ENCODE data around the gene TPST1. TPM values are rescaled to one million over a fixed set of nuclear protein-coding genes. Genes with fewer than 3 reads are reported as not detected.
A peak's percentile ranks its signal among the peaks of the same experiment; 100 is the strongest.

TPST1 gene
- total and polyA plus RNA-seq, 12 donors: 2.0 to 7.3 (median 4.7) TPM

DNA sequence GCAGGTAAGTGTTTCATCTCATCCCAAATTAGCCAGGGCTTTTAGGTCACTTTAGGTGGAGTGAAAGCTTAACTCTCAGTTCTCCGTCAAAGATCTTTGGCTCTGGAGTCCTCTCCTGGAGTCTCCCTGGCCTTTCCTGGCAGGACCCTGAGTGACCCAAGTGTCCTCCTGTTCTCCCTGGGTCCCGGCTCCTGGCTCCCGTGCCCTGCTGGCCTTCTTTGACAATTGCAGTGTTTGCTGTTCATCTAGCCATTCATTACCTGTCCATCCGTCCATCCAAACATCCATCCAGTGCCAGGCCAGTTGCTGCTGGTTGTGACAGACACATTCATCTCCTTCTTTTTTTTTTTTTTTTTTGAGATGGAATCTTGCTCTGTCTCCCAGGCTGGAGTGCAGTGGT, 6.2 kb upstream of the TPST1 start:
- intact Hi-C loops (cut with DNase I): no loop called here
- Histone ChIP-seq H3K36me3 (no peaks in the 10 kb centered on the region), H3K4me1 (no peaks in the 10 kb centered on the region), H3K4me3 (no peak overlapping the region), H3K27me3 (no peaks in the 10 kb centered on the region), H3K9me3 (no peaks in the 10 kb centered on the region), H3K27ac (no peak overlapping the region)
- DNase-seq (no peak), ATAC-seq (no peak)
- 63 to 80% methylated on average over 4 of the region's 4 CpGs for WGBS, 2 donors
- TF ChIP-seq, protein P1, sequence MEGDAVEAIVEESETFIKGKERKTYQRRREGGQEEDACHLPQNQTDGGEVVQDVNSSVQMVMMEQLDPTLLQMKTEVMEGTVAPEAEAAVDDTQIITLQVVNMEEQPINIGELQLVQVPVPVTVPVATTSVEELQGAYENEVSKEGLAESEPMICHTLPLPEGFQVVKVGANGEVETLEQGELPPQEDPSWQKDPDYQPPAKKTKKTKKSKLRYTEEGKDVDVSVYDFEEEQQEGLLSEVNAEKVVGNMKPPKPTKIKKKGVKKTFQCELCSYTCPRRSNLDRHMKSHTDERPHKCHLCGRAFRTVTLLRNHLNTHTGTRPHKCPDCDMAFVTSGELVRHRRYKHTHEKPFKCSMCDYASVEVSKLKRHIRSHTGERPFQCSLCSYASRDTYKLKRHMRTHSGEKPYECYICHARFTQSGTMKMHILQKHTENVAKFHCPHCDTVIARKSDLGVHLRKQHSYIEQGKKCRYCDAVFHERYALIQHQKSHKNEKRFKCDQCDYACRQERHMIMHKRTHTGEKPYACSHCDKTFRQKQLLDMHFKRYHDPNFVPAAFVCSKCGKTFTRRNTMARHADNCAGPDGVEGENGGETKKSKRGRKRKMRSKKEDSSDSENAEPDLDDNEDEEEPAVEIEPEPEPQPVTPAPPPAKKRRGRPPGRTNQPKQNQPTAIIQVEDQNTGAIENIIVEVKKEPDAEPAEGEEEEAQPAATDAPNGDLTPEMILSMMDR (IDR thresholded peaks at IDR 0.05): no peak

DNA sequence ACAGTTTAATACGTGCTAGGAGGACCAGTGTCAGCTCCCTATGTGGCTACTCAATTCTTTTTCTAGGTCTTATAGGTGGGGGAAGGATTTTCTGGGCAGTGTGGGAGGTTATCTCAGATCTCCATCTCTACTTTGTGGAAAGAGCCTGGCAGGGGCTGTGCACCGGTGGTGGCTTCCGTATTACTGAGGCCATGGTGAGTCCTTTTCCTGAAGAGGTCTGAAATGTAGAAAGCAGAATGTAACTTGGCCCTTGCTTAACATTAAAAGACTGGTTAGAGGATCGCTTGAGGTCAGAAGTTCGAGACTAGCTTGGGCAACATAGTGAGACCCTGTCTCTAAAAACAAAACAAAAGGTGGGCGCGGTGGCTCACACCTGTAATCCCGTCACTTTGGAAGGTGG, 2.7 kb upstream of the TPST1 start:
- TF ChIP-seq, protein P1 (IDR thresholded peaks at IDR 0.05): no peak
- Histone ChIP-seq H3K9me3 (no peaks in the 10 kb centered on the region), H3K36me3 (no peaks in the 10 kb centered on the region), H3K27ac (no peak overlapping the region), H3K4me3 (no peak overlapping the region), H3K4me1 (peaks cover 0 to 24% (median 11%) of the 10 kb centered on the region in 9 donors), H3K27me3 (peaks cover 0 to 17% (median 0%) of the 10 kb centered on the region in 7 donors)
- 64 to 76% methylated on average over 8 of the region's 8 CpGs for WGBS, 2 donors
- ATAC-seq (no peak), DNase-seq (no peak)
- intact Hi-C loops (cut with DNase I): loop anchor here in 4 of 10 donors (5.0 to 10.0 kb wide), 3 partner anchors 58 to 210 kb away; no protein-coding TSS in a partner anchor

DNA sequence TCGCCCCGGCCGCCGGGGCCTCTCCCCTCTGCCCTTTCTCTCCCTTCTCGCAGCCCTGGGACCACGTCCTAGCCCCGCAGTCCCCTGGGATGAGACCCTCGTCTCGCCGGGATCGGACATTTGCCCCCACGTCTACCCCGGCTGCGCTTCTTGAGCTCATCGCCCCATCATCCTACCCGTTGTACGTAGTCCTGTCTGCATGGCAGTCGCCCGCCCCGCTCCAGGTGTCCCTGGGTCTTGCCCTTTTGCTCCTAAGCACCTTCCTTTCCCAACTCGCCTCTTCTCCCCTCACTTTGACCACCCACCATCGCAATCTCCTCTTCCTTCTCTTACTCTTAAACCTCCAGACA, 582 bp downstream of the TPST1 start:
- WGBS, 2 donors: 4 to 5% methylated on average over 18 to 22 of the region's 22 CpGs

DNA sequence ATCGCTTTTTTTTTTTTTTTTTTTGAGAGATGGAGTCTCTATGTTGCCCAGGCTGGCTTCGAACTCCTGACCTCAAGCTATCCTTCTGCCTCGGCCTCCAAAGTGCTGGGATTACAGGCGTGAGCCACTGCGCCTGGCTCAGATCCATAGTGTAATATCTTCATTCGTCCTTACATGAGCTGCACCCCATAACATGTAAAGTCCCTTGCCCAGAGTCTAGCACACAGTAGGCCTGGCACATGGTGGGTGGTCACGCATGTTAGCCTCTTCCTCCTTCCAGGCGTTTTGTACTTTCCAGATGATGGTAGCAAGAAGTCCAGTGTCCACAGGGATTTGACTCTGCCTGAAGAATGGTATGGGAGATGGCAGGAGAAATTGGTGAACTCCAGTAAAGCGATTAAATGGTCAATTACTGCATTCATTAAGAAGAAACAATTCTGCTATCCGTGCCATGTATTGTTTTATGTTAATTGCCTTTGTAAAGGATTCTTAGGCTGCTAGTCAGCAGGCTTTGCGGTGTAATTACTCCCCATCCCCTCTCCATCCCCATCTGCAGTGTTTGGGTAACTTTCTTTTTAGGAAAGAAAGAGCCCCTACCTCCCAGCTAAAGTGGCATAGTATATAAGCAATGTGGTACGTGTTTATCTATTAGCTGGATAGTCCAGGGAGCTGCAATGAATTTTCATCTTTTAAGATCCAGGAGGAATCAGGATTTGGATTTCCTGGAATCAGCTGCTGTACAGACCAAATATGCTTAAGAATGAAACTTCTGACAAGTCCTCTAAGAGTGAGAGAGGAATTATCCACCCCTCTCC, 1.2 kb downstream of the TPST1 start:
- TF ChIP-seq, protein P1 (IDR thresholded peaks at IDR 0.05): no peak
- Histone ChIP-seq H3K27ac (peak overlapping the region in 7 of 10 donors; percentile 0 to 90 (median 60)), H3K4me1 (peaks cover 0 to 30% (median 11%) of the 10 kb centered on the region in 9 donors), H3K36me3 (no peaks in the 10 kb centered on the region), H3K27me3 (peaks cover 0 to 17% (median 0%) of the 10 kb centered on the region in 7 donors), H3K9me3 (no peaks in the 10 kb centered on the region), H3K4me3 (peak overlapping the region; percentile 69 to 98 (median 92))
- intact Hi-C loops (cut with DNase I): loop anchor here in 7 of 10 donors (2.0 to 10.0 kb wide), 4 partner anchors 54 to 138 kb away; no protein-coding TSS in a partner anchor
- WGBS, 2 donors: 44 to 52% methylated on average over 12 of the region's 12 CpGs
- DNase-seq (no peak), ATAC-seq (no peak)

More for the DNA sequence above, 582 bp downstream of the TPST1 start:
- no peak for DNase-seq
- Histone ChIP-seq H3K9me3 (no peaks in the 10 kb centered on the region), H3K4me3 (peak overlapping the region; percentile 69 to 98 (median 92)), H3K36me3 (no peaks in the 10 kb centered on the region), H3K4me1 (peaks cover 0 to 28% (median 11%) of the 10 kb centered on the region in 9 donors), H3K27me3 (peaks cover 0 to 17% (median 0%) of the 10 kb centered on the region in 7 donors), H3K27ac (peak overlapping the region in 9 of 10 donors; percentile 60 to 90 (median 76))
- TF ChIP-seq, protein P1 (IDR thresholded peaks at IDR 0.05): no peak
- peak in 4 of 8 donors; percentile 2 to 12 (median 9) for ATAC-seq
- intact Hi-C loops (cut with DNase I): loop anchor here in 7 of 10 donors (2.0 to 10.0 kb wide), 4 partner anchors 53 to 139 kb away; no protein-coding TSS in a partner anchor
